AG08395 (cell line): ENCODE data around the gene DNAJC18.
A peak's percentile ranks its signal among the peaks of the same experiment; 100 is the strongest.
"Not testable (repeated sequence)": the region's sequence is repeated elsewhere in the genome, so short reads cannot be mapped to it uniquely, and the experiment has no call there.

ENCODE experiments used
- DNase-seq: peaks from one replicate; pipeline ENCODE4 v3.0.0; 2012; ENCODE audit warnings: mixed read lengths, low spot score

DNAJC18 gene

GRCh38 chr5:139461176-139461575 is 21.9 kb upstream of the DNAJC18 start:
- no peak for DNase-seq

GRCh38 chr5:139460455-139460854 is 21.1 kb upstream of the DNAJC18 start:
- DNase-seq: peak; percentile 18

GRCh38 chr5:139459451-139459934 is 20.2 kb upstream of the DNAJC18 start:
- DNase-seq: no peak

GRCh38 chr5:139458580-139459407 is 19.5 kb upstream of the DNAJC18 start:
- DNase-seq: peak; percentile 91

GRCh38 chr5:139457653-139458306 is 18.5 kb upstream of the DNAJC18 start:
- DNase-seq: no peak

- DNase-seq: no peak
These were observed 17.9 kb upstream of the DNAJC18 start for GRCh38 chr5:139457241-139457640.

- DNase-seq: no peak
These were observed 17.5 kb upstream of the DNAJC18 start for GRCh38 chr5:139456776-139457175.

GRCh38 chr5:139454568-139455290 is 15.4 kb upstream of the DNAJC18 start:
- no peak for DNase-seq

GRCh38 chr5:139453683-139454567 is 14.6 kb upstream of the DNAJC18 start:
- no peak for DNase-seq

GRCh38 chr5:139451878-139452660 is 12.7 kb upstream of the DNAJC18 start:
- no peak for DNase-seq

- no peak for DNase-seq
These were observed 11.9 kb upstream of the DNAJC18 start for GRCh38 chr5:139451176-139451575.

- peak; percentile 45 for DNase-seq
These were observed 7.8 kb upstream of the DNAJC18 start for GRCh38 chr5:139446956-139447779.

GRCh38 chr5:139445325-139446170 is 6.2 kb upstream of the DNAJC18 start:
- peak; percentile 48 for DNase-seq

- peak; percentile 77 for DNase-seq
These were observed 4.6 kb upstream of the DNAJC18 start for GRCh38 chr5:139443831-139444453.

GRCh38 chr5:139440416-139440815 is 1.1 kb upstream of the DNAJC18 start:
- DNase-seq: not testable (repeated sequence)

- no peak for DNase-seq
These were observed 665 bp downstream of the DNAJC18 start for GRCh38 chr5:139438707-139439012.

GRCh38 chr5:139435676-139436075 is 3.6 kb downstream of the DNAJC18 start:
- DNase-seq: no peak

- DNase-seq: no peak
These were observed 7.6 kb downstream of the DNAJC18 start for GRCh38 chr5:139431706-139432105.

GRCh38 chr5:139430015-139430414 is 9.3 kb downstream of the DNAJC18 start:
- no peak for DNase-seq
